Glutamatergic neuron (in vitro differentiated cells): ENCODE results near the gene KRT40. TPM values are rescaled to one million over a fixed set of nuclear protein-coding genes. Genes with fewer than 3 reads are reported as not detected.

Experiments used
- DNase-seq: peaks from one replicate; pipeline ENCODE4 v3.0.0; 2022
- H3K27ac Mint-ChIP-seq: one replicate; pipeline ENCODE4 v1.8.0; 2020; ENCODE audit warnings: mild to moderate bottlenecking, mixed read lengths, inconsistent platforms; ENCODE audit not compliant: unreplicated experiment
- H3K27me3 Mint-ChIP-seq: one replicate; pipeline ENCODE4 v1.8.0; 2020; ENCODE audit warnings: mild to moderate bottlenecking, moderate library complexity, mixed read lengths, inconsistent platforms; ENCODE audit not compliant: unreplicated experiment
- H3K36me3 Mint-ChIP-seq: one replicate; pipeline ENCODE4 v1.8.0; 2020; ENCODE audit warnings: mild to moderate bottlenecking, mixed read lengths, inconsistent platforms; ENCODE audit not compliant: unreplicated experiment
- H3K4me1 Mint-ChIP-seq: one replicate; pipeline ENCODE4 v1.8.0; 2020; ENCODE audit warnings: mild to moderate bottlenecking, low read depth, mixed read lengths, inconsistent platforms; ENCODE audit not compliant: unreplicated experiment
- H3K4me3 Mint-ChIP-seq: one replicate; pipeline ENCODE4 v1.8.0; 2020; ENCODE audit warnings: mild to moderate bottlenecking, mixed read lengths, inconsistent platforms; ENCODE audit not compliant: unreplicated experiment
- H3K9me3 Mint-ChIP-seq: one replicate; pipeline ENCODE4 v1.8.0; 2020; ENCODE audit warnings: mild to moderate bottlenecking, moderate library complexity, mixed read lengths, inconsistent platforms; ENCODE audit not compliant: unreplicated experiment
- CTCF ChIP-seq: fragments of 200-600 bp; sonication (generic); IDR thresholded peaks from one replicate; pipeline ENCODE4 v1.5.0; 2021; ENCODE audit not compliant: partially characterized antibody, unreplicated experiment
- long read RNA-seq: library from polyadenylated mRNA; unstranded; transcript quantifications from one replicate; pipeline ENCODE4 v2.0.0, GENCODE V29; 2020; ENCODE audit not compliant: unreplicated experiment
- total RNA-seq: library from RNA; stranded (reverse); fragmentation: NEBNext Ultra II Directional; extraction: Animal tissue kit (Norgen Biotek cat#: 25700); gene quantifications from one replicate; pipeline ENCODE4 v1.2.1, GENCODE V29; 2021; ENCODE audit not compliant: unreplicated experiment

KRT40 gene
- not detected for total RNA-seq
- long read RNA-seq, result 0 reads

GRCh38 chr17:40984226-40984625 lies at the start of gene KRT40:
Gene KRT40 (minus strand): TSS chr17:40984326. CDS start chr17:40984273, 53 bp downstream.
- Mint-ChIP-seq H3K27ac (no peak within 1 kb of the TSS), H3K4me3 (no peak within 1 kb of the TSS)

GRCh38 chr17:41029633-41030245 lies 45.6 kb upstream of the KRT40 start, which contains the start of gene KRTAP1-4:
Gene KRTAP1-4 (minus strand): TSS chr17:41030195. CDS start chr17:41030078, 117 bp downstream.
- no peak for DNase-seq
- H3K27ac Mint-ChIP-seq, result no peak within 1 kb of the TSS
- H3K9me3 Mint-ChIP-seq, result peaks cover 8% of the 10 kb centered on the region

More at GRCh38 chr17:40984226-40984625, at the start of gene KRT40:
- Mint-ChIP-seq H3K9me3 (no peaks in the 10 kb centered on the region), H3K27me3 (no peaks in the 10 kb centered on the region), H3K36me3 (no peaks in the 10 kb centered on the region), H3K4me1 (peaks cover 9% of the 10 kb centered on the region)
- DNase-seq, result no peak
- no peak for TF ChIP-seq CTCF

DNA sequence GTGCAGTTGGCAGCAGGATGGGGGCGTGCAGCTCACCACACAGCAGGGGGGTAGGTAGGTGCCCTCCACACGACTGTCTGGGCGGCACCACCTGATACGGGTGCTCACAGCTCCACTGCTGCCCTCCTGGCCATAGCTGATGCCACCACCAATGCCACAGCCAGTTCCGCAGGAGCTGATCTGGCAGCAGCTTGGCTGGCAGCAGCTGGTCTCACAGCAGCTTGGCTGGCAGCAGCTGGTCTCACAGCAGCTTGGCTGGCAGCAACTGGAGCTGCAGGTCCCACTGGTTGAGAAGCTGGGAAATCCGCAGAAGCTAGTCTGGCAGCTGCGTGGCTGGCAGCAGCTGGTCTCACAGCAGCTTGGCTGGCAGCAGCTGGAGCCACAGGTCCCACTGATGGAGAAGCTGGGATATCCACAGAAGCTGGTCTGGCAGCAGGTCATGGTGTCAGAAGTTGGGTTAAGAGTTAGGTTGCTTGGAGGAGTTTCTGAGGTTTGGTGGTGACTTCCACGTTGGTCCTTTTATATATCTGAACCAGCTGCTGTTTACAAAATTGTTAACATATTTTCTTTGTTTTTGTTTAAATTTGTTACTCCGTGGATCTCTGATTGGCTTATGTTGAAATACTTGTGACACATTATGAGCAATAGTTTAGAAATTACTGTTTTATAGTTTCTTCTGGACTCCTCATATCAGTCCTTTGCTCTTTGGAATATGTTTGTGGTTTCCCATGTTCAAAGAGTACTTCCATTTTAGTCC lies 42.8 kb upstream of the KRT40 start, which contains the start of gene KRTAP1-5:
KRTAP1-5 (minus strand) TSS at position 494 of the 757 bp plus-strand sequence; CDS start at position 441, 53 bp downstream.
- Mint-ChIP-seq H3K9me3 (peaks cover 2% of the 10 kb centered on the region), H3K4me3 (no peak within 1 kb of the TSS), H3K27ac (peak within 1 kb of the TSS; percentile 24), H3K36me3 (no peaks in the 10 kb centered on the region), H3K4me1 (no peaks in the 10 kb centered on the region), H3K27me3 (no peaks in the 10 kb centered on the region)
- peak; percentile 23 for DNase-seq
- TF ChIP-seq CTCF, result no peak

More at GRCh38 chr17:41029633-41030245, 45.6 kb upstream of the KRT40 start, which contains the start of gene KRTAP1-4:
- H3K4me1 Mint-ChIP-seq, result no peaks in the 10 kb centered on the region
- H3K27me3 Mint-ChIP-seq, result no peaks in the 10 kb centered on the region
- no peak within 1 kb of the TSS for H3K4me3 Mint-ChIP-seq
- no peaks in the 10 kb centered on the region for H3K36me3 Mint-ChIP-seq
- no peak for TF ChIP-seq CTCF

- Mint-ChIP-seq H3K4me1 (no peaks in the 10 kb centered on the region), H3K4me3 (no peak overlapping the region), H3K36me3 (no peaks in the 10 kb centered on the region), H3K9me3 (peaks cover 2% of the 10 kb centered on the region), H3K27me3 (no peaks in the 10 kb centered on the region), H3K27ac (no peak overlapping the region)
- DNase-seq, result no peak
- TF ChIP-seq CTCF, result no peak
Measured at GRCh38 chr17:41024697-41025096, 40.6 kb upstream of the KRT40 start.
